SK-N-SH treated with all-trans-retinoic acid at 6 μM for 48 hours (cell line): ENCODE measurements around the gene PALLD.

Experiments used
- ATAC-seq: fragments of 200-7000 bp; cut with Tn5 transposase; 3 replicates; pipeline ENCODE4 v1.9.1; 2020; ENCODE audit warnings: mild to moderate bottlenecking, moderate library complexity
- ARNTL ChIP-seq: fragments of 450-650 bp; formaldehyde crosslinking; IDR thresholded peaks from 2 replicates; pipeline ENCODE4 v1.5.0; 2020; ENCODE audit warnings: low read depth, mild to moderate bottlenecking, moderate library complexity, borderline replicate concordance
- BACH2 ChIP-seq: fragments of 250-450 bp; sonication (Bioruptor Pico); IDR thresholded peaks from 2 replicates; pipeline ENCODE4 v1.9.0; 2021; ENCODE audit warnings: mild to moderate bottlenecking, borderline replicate concordance
- CSDC2 ChIP-seq: fragments of 250-450 bp; sonication (Bioruptor Pico); IDR thresholded peaks from 2 replicates; pipeline ENCODE4 v1.5.0; 2020; ENCODE audit warnings: mild to moderate bottlenecking, moderate library complexity
- ESRRG ChIP-seq: fragments of 250-450 bp; sonication (Bioruptor Pico); IDR thresholded peaks from 2 replicates; pipeline ENCODE4 v1.6.1; 2021; ENCODE audit warnings: mild to moderate bottlenecking
- GLIS3 ChIP-seq: fragments of 250-450 bp; sonication (Bioruptor Pico); IDR thresholded peaks from 2 replicates; pipeline ENCODE4 v1.5.0; 2020; ENCODE audit warnings: mild to moderate bottlenecking, moderate library complexity
- ISL1 ChIP-seq: fragments of 250-450 bp; sonication (Bioruptor Pico); IDR thresholded peaks from 2 replicates; pipeline ENCODE4 v2.1.2; 2022; ENCODE audit warnings: mild to moderate bottlenecking, moderate library complexity
- OSR1 ChIP-seq: fragments of 250-450 bp; sonication (Bioruptor Pico); IDR thresholded peaks from 2 replicates; pipeline ENCODE4 v1.8.0; 2022; ENCODE audit warnings: moderate library complexity, mild to moderate bottlenecking, inconsistent platforms
- PPARA ChIP-seq: fragments of 250-450 bp; sonication (Bioruptor Pico); IDR thresholded peaks from 2 replicates; pipeline ENCODE4 v1.5.0; 2020; ENCODE audit warnings: mild to moderate bottlenecking, borderline replicate concordance
- RARB ChIP-seq: fragments of 250-450 bp; sonication (Bioruptor Pico); IDR thresholded peaks from 2 replicates; pipeline ENCODE4 v1.8.0; 2021; ENCODE audit warnings: mild to moderate bottlenecking, moderate library complexity
- SNAI2 ChIP-seq: fragments of 250-450 bp; sonication (Bioruptor Pico); IDR thresholded peaks from 2 replicates; pipeline ENCODE4 v1.5.0; 2020; ENCODE audit warnings: mild to moderate bottlenecking, moderate library complexity
- TCF4 ChIP-seq: fragments of 250-450 bp; sonication (Bioruptor Pico); IDR thresholded peaks from 2 replicates; pipeline ENCODE4 v1.8.0; 2021; ENCODE audit warnings: mild to moderate bottlenecking, moderate library complexity, borderline replicate concordance
- TOX ChIP-seq: fragments of 250-450 bp; sonication (Bioruptor Pico); IDR thresholded peaks from 2 replicates; pipeline ENCODE4 v1.8.0; 2021; ENCODE audit warnings: mild to moderate bottlenecking, moderate library complexity, borderline replicate concordance
- ZFP3 ChIP-seq: fragments of 250-450 bp; sonication (Bioruptor Pico); IDR thresholded peaks from 2 replicates; pipeline ENCODE4 v1.5.0; 2020; ENCODE audit warnings: mild to moderate bottlenecking, moderate library complexity
- ZFP30 ChIP-seq: fragments of 450-650 bp; formaldehyde crosslinking; IDR thresholded peaks from 2 replicates; pipeline ENCODE4 v1.5.0; 2022; ENCODE audit warnings: mild to moderate bottlenecking, moderate library complexity
- ZNF565 ChIP-seq: fragments of 450-650 bp; formaldehyde crosslinking; conservative IDR thresholded peaks from 2 replicates; pipeline ENCODE4 v1.5.0; 2020; ENCODE audit warnings: low read depth, mild to moderate bottlenecking, moderate library complexity
- ZNF70 ChIP-seq: fragments of 450-650 bp; formaldehyde crosslinking; IDR thresholded peaks from 2 replicates; pipeline ENCODE4 v1.5.0; 2020; ENCODE audit warnings: mild to moderate bottlenecking, moderate library complexity
- TF ChIP-seq, protein P1 (sequence below): fragments of 250-450 bp; sonication (Bioruptor Pico); IDR thresholded peaks from 2 replicates; pipeline ENCODE4 v1.8.0; 2021; ENCODE audit warnings: low read depth, mild to moderate bottlenecking, moderate library complexity, borderline replicate concordance
- TF ChIP-seq, protein P2 (sequence below): fragments of 250-450 bp; sonication (Bioruptor Pico); IDR thresholded peaks from 2 replicates; pipeline ENCODE4 v1.5.1; 2020; ENCODE audit warnings: low read depth, mild to moderate bottlenecking, moderate library complexity
- TF ChIP-seq, protein P3 (sequence below): fragments of 250-450 bp; sonication (Bioruptor Pico); IDR thresholded peaks from 2 replicates; pipeline ENCODE4 v1.8.0; 2020; ENCODE audit warnings: mild to moderate bottlenecking, moderate library complexity, borderline replicate concordance
- TF ChIP-seq, protein P4 (sequence below): fragments of 250-450 bp; sonication (Bioruptor Pico); IDR thresholded peaks from 2 replicates; pipeline ENCODE4 v1.5.1; 2021; ENCODE audit warnings: mild to moderate bottlenecking, moderate library complexity
- TF ChIP-seq, protein P5 (sequence below): fragments of 250-450 bp; sonication (Bioruptor Pico); IDR thresholded peaks from 2 replicates; pipeline ENCODE4 v1.5.0; 2020; ENCODE audit warnings: mild to moderate bottlenecking, moderate library complexity

PALLD gene

DNA sequence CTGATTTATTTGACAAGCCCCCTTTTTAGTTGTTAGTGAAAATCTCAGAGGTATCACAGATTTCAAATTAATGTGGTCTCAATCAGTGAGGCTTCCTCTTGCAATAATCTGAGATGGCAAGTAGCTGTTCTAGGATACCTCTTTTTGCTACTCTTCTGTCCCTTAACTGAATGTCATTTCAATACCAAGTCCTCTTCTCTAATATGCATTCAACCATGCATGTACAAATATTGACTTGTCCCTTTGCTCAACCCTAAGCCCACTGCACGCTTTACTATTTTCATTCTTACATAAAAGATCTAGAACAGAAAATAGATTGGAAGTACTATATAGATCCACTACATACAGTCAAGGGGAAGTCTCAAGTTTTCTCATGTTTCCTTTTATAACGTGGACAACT lies 349.0 kb downstream of the PALLD start:
- ATAC-seq = no peak
- no peak for TF ChIP-seq OSR1 (CRISPR knock-in tag)
- TF ChIP-seq, protein P1, sequence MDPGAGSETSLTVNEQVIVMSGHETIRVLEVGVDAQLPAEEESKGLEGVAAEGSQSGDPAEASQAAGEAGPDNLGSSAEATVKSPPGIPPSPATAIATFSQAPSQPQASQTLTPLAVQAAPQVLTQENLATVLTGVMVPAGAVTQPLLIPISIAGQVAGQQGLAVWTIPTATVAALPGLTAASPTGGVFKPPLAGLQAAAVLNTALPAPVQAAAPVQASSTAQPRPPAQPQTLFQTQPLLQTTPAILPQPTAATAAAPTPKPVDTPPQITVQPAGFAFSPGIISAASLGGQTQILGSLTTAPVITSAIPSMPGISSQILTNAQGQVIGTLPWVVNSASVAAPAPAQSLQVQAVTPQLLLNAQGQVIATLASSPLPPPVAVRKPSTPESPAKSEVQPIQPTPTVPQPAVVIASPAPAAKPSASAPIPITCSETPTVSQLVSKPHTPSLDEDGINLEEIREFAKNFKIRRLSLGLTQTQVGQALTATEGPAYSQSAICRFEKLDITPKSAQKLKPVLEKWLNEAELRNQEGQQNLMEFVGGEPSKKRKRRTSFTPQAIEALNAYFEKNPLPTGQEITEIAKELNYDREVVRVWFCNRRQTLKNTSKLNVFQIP (CRISPR knock-in tag) = no peak
- no peak for TF ChIP-seq ZNF565
- TF ChIP-seq, all 23 proteins: peak for 0

DNA sequence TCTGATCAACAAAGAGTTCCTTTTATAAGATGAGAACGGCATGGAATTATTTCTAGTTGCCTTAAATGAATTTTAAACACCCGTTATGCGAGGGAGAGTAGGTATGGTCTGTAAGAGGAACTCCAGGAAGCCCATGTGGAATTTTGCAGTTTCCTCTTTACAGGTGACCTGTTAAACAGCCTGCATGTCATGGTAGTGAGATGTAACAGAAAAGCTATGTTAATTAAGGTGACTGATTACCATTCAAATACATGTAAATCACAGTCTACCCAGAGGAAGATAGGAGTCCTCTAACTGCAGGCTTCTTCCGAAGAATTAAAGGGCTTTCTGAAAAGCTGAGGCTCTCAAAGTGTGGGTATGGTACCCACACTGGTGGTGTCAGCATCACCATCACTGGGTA lies 349.6 kb downstream of the PALLD start:
- no peak for ATAC-seq
- TF ChIP-seq ESRRG (CRISPR knock-in tag) = no peak
- no peak for TF ChIP-seq TOX (CRISPR knock-in tag)
- no peak for TF ChIP-seq GLIS3 (CRISPR knock-in tag)

DNA sequence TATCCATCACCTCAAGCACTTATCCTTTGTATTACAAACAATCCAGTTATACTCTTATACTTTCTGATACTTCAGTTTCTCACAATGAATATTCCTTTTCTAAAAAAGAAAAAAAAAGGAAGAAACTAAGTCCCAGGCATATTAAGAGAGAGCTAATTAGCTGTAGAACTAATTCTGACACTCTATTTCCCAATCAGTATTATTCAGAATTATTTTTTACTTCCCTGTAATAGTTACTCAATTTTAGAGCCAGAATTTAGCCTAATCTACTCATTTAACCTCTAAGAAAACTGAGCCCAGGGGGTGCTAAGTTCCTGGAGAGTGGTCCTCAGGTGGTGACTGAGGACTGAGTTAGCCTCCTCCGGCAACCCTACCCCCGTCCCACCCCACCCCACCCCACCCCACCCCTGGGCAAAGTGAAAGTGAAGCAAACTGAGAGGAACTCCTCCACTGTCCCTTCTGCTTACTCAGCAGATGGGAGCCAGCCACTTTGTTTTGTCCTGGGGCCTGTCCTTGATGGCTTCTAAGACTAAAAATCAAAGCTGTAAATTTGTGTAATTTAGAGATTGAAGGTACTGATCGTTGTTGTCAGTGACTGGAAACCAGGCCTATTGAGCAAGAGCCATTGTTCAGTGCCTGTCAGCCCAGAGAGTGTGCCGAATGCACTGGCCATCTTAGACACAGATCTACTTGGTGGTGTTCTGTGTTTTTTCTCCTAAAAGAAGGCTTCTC lies 351.1 kb downstream of the PALLD start:
- TF ChIP-seq, protein P2, sequence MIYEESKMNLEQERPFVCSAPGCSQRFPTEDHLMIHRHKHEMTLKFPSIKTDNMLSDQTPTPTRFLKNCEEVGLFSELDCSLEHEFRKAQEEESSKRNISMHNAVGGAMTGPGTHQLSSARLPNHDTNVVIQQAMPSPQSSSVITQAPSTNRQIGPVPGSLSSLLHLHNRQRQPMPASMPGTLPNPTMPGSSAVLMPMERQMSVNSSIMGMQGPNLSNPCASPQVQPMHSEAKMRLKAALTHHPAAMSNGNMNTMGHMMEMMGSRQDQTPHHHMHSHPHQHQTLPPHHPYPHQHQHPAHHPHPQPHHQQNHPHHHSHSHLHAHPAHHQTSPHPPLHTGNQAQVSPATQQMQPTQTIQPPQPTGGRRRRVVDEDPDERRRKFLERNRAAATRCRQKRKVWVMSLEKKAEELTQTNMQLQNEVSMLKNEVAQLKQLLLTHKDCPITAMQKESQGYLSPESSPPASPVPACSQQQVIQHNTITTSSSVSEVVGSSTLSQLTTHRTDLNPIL (CRISPR knock-in tag) = no peak
- TF ChIP-seq ZFP3 (CRISPR knock-in tag) = no peak
- no peak for TF ChIP-seq SNAI2 (CRISPR knock-in tag)
- TF ChIP-seq ZFP30 (CRISPR knock-in tag) = no peak
- TF ChIP-seq ARNTL (CRISPR knock-in tag) = no peak
- TF ChIP-seq CSDC2 (CRISPR knock-in tag) = no peak
- TF ChIP-seq, protein P3, sequence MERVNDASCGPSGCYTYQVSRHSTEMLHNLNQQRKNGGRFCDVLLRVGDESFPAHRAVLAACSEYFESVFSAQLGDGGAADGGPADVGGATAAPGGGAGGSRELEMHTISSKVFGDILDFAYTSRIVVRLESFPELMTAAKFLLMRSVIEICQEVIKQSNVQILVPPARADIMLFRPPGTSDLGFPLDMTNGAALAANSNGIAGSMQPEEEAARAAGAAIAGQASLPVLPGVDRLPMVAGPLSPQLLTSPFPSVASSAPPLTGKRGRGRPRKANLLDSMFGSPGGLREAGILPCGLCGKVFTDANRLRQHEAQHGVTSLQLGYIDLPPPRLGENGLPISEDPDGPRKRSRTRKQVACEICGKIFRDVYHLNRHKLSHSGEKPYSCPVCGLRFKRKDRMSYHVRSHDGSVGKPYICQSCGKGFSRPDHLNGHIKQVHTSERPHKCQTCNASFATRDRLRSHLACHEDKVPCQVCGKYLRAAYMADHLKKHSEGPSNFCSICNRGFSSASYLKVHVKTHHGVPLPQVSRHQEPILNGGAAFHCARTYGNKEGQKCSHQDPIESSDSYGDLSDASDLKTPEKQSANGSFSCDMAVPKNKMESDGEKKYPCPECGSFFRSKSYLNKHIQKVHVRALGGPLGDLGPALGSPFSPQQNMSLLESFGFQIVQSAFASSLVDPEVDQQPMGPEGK (CRISPR knock-in tag) = no peak
- no peak for TF ChIP-seq TCF4
- no peak for TF ChIP-seq ISL1 (CRISPR knock-in tag)
- no peak for TF ChIP-seq GLIS3 (CRISPR knock-in tag)
- TF ChIP-seq, protein P4, sequence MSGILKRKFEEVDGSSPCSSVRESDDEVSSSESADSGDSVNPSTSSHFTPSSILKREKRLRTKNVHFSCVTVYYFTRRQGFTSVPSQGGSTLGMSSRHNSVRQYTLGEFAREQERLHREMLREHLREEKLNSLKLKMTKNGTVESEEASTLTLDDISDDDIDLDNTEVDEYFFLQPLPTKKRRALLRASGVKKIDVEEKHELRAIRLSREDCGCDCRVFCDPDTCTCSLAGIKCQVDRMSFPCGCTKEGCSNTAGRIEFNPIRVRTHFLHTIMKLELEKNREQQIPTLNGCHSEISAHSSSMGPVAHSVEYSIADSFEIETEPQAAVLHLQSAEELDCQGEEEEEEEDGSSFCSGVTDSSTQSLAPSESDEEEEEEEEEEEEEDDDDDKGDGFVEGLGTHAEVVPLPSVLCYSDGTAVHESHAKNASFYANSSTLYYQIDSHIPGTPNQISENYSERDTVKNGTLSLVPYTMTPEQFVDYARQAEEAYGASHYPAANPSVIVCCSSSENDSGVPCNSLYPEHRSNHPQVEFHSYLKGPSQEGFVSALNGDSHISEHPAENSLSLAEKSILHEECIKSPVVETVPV (CRISPR knock-in tag) = no peak
- no peak for TF ChIP-seq PPARA (CRISPR knock-in tag)
- TF ChIP-seq ZNF70 (CRISPR knock-in tag) = no peak
- no peak for TF ChIP-seq OSR1 (CRISPR knock-in tag)
- TF ChIP-seq RARB (CRISPR knock-in tag) = no peak
- no peak for TF ChIP-seq BACH2 (CRISPR knock-in tag)
- peak; percentile 72 for ATAC-seq

DNA sequence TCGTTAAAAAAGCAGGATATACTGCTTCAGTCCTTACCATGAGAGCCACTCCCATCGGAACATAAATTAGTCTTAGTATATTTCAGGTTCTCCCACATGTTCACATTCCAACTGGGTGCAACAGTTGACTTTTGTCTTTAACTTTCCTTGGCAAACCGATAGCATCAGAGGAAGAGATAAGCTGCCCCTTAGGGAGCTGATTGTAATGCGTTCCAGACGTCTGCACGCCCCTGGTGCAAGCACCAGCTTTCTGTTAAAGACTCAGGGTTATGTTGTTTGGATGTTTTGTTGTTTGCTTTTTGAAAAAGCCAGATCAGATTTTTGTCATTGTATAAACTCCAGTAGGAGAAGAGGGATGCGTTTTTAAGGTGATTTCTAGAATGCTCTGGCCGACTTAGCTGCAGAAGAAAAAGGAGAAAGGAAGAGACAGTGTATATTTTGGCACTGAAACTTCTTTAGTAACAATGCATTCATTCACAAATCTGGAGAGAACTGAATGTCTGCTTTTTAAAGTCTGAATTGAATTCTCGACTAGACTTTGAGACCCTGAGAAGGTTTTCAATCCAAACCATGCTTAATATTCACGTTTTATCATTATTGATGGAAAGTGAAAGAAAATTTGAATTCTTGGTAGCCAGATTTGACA lies 352.3 kb downstream of the PALLD start:
- ATAC-seq = peak; percentile 74
- TF ChIP-seq BACH2 (CRISPR knock-in tag) = no peak
- TF ChIP-seq, protein P5, sequence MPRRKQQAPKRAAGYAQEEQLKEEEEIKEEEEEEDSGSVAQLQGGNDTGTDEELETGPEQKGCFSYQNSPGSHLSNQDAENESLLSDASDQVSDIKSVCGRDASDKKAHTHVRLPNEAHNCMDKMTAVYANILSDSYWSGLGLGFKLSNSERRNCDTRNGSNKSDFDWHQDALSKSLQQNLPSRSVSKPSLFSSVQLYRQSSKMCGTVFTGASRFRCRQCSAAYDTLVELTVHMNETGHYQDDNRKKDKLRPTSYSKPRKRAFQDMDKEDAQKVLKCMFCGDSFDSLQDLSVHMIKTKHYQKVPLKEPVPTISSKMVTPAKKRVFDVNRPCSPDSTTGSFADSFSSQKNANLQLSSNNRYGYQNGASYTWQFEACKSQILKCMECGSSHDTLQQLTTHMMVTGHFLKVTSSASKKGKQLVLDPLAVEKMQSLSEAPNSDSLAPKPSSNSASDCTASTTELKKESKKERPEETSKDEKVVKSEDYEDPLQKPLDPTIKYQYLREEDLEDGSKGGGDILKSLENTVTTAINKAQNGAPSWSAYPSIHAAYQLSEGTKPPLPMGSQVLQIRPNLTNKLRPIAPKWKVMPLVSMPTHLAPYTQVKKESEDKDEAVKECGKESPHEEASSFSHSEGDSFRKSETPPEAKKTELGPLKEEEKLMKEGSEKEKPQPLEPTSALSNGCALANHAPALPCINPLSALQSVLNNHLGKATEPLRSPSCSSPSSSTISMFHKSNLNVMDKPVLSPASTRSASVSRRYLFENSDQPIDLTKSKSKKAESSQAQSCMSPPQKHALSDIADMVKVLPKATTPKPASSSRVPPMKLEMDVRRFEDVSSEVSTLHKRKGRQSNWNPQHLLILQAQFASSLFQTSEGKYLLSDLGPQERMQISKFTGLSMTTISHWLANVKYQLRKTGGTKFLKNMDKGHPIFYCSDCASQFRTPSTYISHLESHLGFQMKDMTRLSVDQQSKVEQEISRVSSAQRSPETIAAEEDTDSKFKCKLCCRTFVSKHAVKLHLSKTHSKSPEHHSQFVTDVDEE = 0 out of 2 replicates have a peak, but pooled peaks have one; percentile 25
- TF ChIP-seq ZFP3 (CRISPR knock-in tag) = 0 out of 2 replicates have a peak, but pooled peaks have one; percentile 28
- peak; percentile 38 for TF ChIP-seq ISL1 (CRISPR knock-in tag)
- TF ChIP-seq TCF4 = peak; percentile 45; the same call in 1 of the 2 replicates
